ENCODE results near the gene PRR36. TPM values are rescaled to one million over a fixed set of nuclear protein-coding genes. Genes with fewer than 3 reads are reported as not detected.

Gene PRR36
- total RNA-seq, 1 experiment from 2014 or later: 11.7 TPM

- Mint-ChIP-seq H3K4me3 (ENCODE audit: low read depth, unreplicated experiment) (no peak overlapping the region), H3K27me3 (ENCODE audit: unreplicated experiment) (no peaks in the 10 kb centered on the region), H3K27ac (ENCODE audit: unreplicated experiment) (no peak overlapping the region), H3K36me3 (ENCODE audit: insufficient read depth, unreplicated experiment) (peaks cover 41% of the 10 kb centered on the region), H3K4me1 (ENCODE audit: low read depth, unreplicated experiment) (peaks cover 16% of the 10 kb centered on the region), H3K9me3 (ENCODE audit: low read depth, unreplicated experiment) (no peaks in the 10 kb centered on the region)
- intact Hi-C loops (cut with micrococcal nuclease; ENCODE audit: unreplicated experiment): no loop called here
- TF ChIP-seq CTCF (IDR thresholded peaks at IDR 0.05; ENCODE audit: unreplicated experiment): no peak
- BruUV-seq (replicated peaks): no TSS peak
- no peak for DNase-seq
- CTCF ChIA-PET: interaction anchor here (0.7 kb wide), 1 partner anchor 240 kb away, joined by 3 read pairs; no protein-coding TSS in a partner anchor
Observed at GRCh38 chr19:7908742-7909461, 34.7 kb upstream of the PRR36 start.

- intact Hi-C loops (cut with micrococcal nuclease; ENCODE audit: unreplicated experiment): no loop called here
- Mint-ChIP-seq H3K4me1 (ENCODE audit: low read depth, unreplicated experiment) (peaks cover 16% of the 10 kb centered on the region), H3K27ac (ENCODE audit: unreplicated experiment) (no peak overlapping the region), H3K9me3 (ENCODE audit: low read depth, unreplicated experiment) (no peaks in the 10 kb centered on the region), H3K36me3 (ENCODE audit: insufficient read depth, unreplicated experiment) (peaks cover 46% of the 10 kb centered on the region), H3K27me3 (ENCODE audit: unreplicated experiment) (no peaks in the 10 kb centered on the region), H3K4me3 (ENCODE audit: low read depth, unreplicated experiment) (no peak overlapping the region)
- no peak for DNase-seq
- no TSS peak for BruUV-seq (replicated peaks)
- no peak for TF ChIP-seq CTCF (IDR thresholded peaks at IDR 0.05; ENCODE audit: unreplicated experiment)
- CTCF ChIA-PET: interaction anchor here (0.7 kb wide), 1 partner anchor 239 kb away, joined by 3 read pairs; no protein-coding TSS in a partner anchor
Observed at GRCh38 chr19:7908078-7908699, 34.0 kb upstream of the PRR36 start.

- no peak for DNase-seq
- no peak for TF ChIP-seq CTCF (IDR thresholded peaks at IDR 0.05; ENCODE audit: unreplicated experiment)
- CTCF ChIA-PET: no interaction called here
- no peak overlapping the region for H3K4me3 Mint-ChIP-seq (ENCODE audit: low read depth, unreplicated experiment)
- no peak overlapping the region for H3K27ac Mint-ChIP-seq (ENCODE audit: unreplicated experiment)
- no peaks in the 10 kb centered on the region for H3K9me3 Mint-ChIP-seq (ENCODE audit: low read depth, unreplicated experiment)
- H3K27me3 Mint-ChIP-seq (ENCODE audit: unreplicated experiment): no peaks in the 10 kb centered on the region
- BruUV-seq (replicated peaks): no TSS peak
- intact Hi-C loops (cut with micrococcal nuclease; ENCODE audit: unreplicated experiment): no loop called here
- H3K4me1 Mint-ChIP-seq (ENCODE audit: low read depth, unreplicated experiment): peaks cover 16% of the 10 kb centered on the region
- peaks cover 49% of the 10 kb centered on the region for H3K36me3 Mint-ChIP-seq (ENCODE audit: insufficient read depth, unreplicated experiment)
Observed at GRCh38 chr19:7907544-7907943, 33.4 kb upstream of the PRR36 start.

GRCh38 chr19:7907122-7907521 lies 32.9 kb upstream of the PRR36 start:
- CTCF ChIA-PET: no interaction called here
- Mint-ChIP-seq H3K27me3 (ENCODE audit: unreplicated experiment) (no peaks in the 10 kb centered on the region), H3K27ac (ENCODE audit: unreplicated experiment) (no peak overlapping the region), H3K36me3 (ENCODE audit: insufficient read depth, unreplicated experiment) (peaks cover 49% of the 10 kb centered on the region), H3K4me1 (ENCODE audit: low read depth, unreplicated experiment) (peaks cover 16% of the 10 kb centered on the region), H3K9me3 (ENCODE audit: low read depth, unreplicated experiment) (no peaks in the 10 kb centered on the region), H3K4me3 (ENCODE audit: low read depth, unreplicated experiment) (no peak overlapping the region)
- TF ChIP-seq CTCF (IDR thresholded peaks at IDR 0.05; ENCODE audit: unreplicated experiment): no peak
- BruUV-seq (replicated peaks): no TSS peak
- DNase-seq: no peak
- intact Hi-C loops (cut with micrococcal nuclease; ENCODE audit: unreplicated experiment): no loop called here
